Neuron (in vitro differentiated cells): Measurements from ENCODE around the gene PROK1.
"Not testable (repeated sequence)": the region's sequence is repeated elsewhere in the genome, so short reads cannot be mapped to it uniquely, and the experiment has no call there.

Source experiments
- H2AFZ ChIP-seq: one replicate; pipeline ENCODE4 v1.6.1; 2013; ENCODE audit warnings: low read depth, mild to moderate bottlenecking, inconsistent platforms, low read length, moderate library complexity
- H3K27me3 ChIP-seq: one replicate; pipeline ENCODE4 v1.6.1; 2013; ENCODE audit warnings: low read length; ENCODE audit not compliant: insufficient read depth
- H3K36me3 ChIP-seq: one replicate; pipeline ENCODE4 v1.6.1; 2013; ENCODE audit warnings: low read length; ENCODE audit not compliant: insufficient read depth
- H3K4me1 ChIP-seq: one replicate; pipeline ENCODE4 v1.6.1; 2013; ENCODE audit warnings: low read length; ENCODE audit not compliant: insufficient read depth
- H3K4me3 ChIP-seq: 2 replicates; pipeline ENCODE4 v1.5.1; 2013; ENCODE audit warnings: mild to moderate bottlenecking, low read length, moderate library complexity
- H3K9me3 ChIP-seq: one replicate; pipeline ENCODE4 v1.6.1; 2013; ENCODE audit warnings: low read length

PROK1 gene

DNA sequence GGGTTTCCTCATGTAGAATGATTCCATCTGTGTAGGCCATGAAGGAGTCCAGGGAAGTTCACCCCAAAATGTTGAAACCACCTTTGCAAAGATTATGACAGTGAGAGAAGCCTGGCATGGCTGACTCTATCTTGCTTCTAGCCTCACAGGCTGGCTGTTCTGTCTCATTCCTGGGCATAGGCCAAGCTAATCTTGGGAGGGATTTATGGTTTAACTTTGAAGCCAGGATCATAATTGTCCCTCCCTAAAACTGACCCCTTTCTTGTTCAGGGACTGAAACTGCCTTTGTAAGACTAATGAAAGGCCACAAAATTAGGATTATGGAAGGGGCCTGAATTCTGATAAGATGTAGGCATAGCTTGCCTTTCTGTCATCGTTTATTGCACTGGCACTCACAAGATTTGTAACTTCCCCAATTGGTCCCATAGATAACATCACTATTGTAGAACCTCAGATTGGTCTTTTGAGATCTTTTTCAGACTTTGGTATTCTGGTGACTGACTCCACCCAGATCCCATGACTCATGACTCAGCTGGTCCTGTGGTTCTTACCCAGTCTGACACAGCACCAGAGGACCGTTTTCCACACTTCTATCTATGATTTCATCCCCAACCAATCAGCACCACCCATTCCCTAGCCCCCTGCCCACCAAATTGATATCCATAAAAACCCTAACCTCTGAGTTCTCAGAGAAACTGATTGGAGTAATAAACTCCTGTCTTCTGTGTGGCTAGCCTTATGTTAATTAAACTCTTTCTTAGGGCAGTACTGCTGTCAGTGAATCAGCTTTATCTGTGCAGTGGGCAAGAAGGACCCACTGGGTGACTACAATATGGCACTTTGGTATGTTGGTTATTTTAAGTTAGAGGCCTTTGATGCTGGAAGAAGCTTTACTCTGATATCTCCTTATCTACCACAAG is 29.8 kb upstream of the PROK1 start:
- Histone ChIP-seq H3K4me3 (no peak overlapping the region), H3K36me3 (no peaks in the 10 kb centered on the region), H3K4me1 (no peaks in the 10 kb centered on the region), H3K9me3 (no peaks in the 10 kb centered on the region), H2AFZ (no peak overlapping the region), H3K27me3 (peaks cover 9% of the 10 kb centered on the region)

DNA sequence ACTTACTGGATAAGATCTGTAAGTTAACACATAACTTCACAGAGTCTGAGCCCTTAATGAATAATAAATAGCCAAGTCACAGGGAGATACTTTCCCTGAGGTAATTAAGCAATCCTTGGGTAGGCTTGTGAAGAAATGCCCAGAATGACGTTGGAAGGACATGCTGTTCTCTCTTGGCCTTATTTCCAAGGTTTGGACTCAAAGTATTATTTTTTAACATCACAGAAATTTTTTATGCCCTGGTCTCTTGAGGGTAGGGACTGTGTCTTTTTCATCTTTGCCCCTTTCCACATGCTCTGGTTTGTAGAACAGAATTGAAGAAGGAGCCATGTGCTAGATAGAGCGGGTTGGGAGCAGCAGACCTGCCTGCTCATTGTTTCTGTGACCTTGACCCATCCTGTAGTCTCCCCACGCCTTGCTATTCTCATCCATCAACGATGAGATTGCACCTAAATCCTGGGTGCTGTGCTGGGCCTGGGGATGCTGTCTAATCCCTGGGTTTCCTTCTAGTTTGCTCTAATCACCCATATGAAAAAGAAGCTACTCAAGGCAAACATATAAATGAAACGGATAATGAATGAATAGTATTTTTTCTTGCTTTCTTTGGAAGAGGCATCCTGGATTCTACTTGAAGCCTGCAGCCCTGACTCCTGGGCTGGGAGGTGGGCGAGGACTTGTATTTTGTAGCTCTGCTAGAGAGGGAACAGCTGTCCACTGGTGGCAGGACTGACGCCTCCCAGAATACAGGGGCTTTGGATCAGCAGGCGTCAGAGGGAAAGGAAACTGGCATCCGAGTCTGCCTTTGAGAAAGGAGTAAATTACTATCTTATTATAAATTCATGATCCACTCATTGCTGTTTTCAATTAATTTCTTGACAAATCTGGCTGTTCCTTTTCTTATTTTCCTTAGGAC is 26.0 kb upstream of the PROK1 start:
- H3K36me3 ChIP-seq: no peaks in the 10 kb centered on the region
- H2AFZ ChIP-seq: no peak overlapping the region
- H3K4me1 ChIP-seq: no peaks in the 10 kb centered on the region
- no peaks in the 10 kb centered on the region for H3K9me3 ChIP-seq
- peaks cover 11% of the 10 kb centered on the region for H3K27me3 ChIP-seq
- no peak overlapping the region for H3K4me3 ChIP-seq

DNA sequence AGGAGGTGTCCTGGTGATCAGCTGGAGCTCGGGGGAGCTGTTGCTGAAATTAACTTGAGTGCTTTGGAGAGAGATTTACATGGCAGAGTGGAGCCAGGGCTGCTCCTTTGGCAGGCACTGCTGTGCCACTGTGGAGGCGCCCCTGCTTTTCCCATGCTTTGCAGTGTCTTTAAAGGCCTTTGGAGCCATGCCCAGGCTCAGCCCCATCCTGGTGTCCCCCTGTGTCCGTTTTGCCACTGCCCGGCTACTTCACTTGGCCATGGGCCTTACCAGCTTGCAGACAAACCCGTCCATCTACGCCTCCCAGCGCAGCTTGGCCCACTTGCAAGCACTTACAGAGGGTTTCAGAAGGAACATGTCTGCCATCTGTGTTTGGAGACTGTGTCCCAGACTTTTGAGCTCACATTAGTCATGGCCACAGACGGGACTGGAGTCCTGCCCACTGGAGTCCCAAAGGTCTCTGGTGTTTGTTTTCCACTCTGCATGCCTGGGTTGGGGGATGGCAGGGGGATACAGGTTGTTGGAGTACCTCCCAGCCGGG is 25.3 kb upstream of the PROK1 start:
- no peaks in the 10 kb centered on the region for H3K9me3 ChIP-seq
- no peaks in the 10 kb centered on the region for H3K36me3 ChIP-seq
- no peaks in the 10 kb centered on the region for H3K4me1 ChIP-seq
- no peak overlapping the region for H2AFZ ChIP-seq
- H3K27me3 ChIP-seq: peaks cover 13% of the 10 kb centered on the region
- H3K4me3 ChIP-seq: no peak overlapping the region

DNA sequence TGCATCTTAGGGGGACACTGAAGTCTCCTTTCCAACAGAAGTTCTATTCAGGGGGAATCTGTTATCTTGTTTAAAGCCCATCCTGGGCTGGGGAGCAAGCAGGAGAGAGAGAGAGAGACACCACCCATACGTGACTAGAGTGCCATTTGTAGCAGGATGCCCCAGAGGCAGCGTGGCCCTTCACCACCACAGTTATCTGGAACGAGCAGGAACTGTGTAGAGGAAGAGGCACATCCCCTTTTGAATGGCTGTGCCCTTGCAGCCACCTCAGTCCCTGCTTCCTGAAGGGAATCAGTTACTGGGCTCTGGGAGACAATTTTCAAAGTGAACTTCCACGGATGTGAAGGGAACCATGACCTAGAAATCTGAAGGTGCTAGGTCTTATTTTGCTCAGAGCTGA is 24.1 kb upstream of the PROK1 start:
- Histone ChIP-seq H3K4me1 (no peaks in the 10 kb centered on the region), H2AFZ (no peak overlapping the region), H3K27me3 (peaks cover 21% of the 10 kb centered on the region), H3K4me3 (no peak overlapping the region), H3K9me3 (no peaks in the 10 kb centered on the region), H3K36me3 (no peaks in the 10 kb centered on the region)

DNA sequence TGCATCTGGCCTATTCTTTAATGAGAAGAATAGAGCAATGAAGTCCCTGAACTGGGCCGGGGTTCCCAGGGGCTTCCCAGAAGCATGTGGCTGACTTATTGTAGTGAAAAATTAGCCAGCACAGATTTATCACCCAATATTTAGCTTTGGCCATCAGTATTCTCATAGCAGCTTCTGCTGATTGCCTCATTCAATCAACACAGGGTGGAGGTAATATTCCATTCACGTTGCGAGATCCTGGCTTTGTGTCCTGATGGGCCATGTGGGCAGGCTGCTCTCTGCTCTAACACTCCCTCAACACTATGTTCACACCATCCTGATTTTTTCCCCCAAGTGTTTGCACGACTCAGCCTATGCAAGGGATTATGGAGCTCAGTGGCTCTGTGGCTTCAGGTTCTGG is 22.0 kb upstream of the PROK1 start:
- H3K4me1 ChIP-seq: peaks cover 4% of the 10 kb centered on the region
- no peak overlapping the region for H3K4me3 ChIP-seq
- H2AFZ ChIP-seq: no peak overlapping the region
- peaks cover 21% of the 10 kb centered on the region for H3K27me3 ChIP-seq
- H3K9me3 ChIP-seq: no peaks in the 10 kb centered on the region
- H3K36me3 ChIP-seq: no peaks in the 10 kb centered on the region

DNA sequence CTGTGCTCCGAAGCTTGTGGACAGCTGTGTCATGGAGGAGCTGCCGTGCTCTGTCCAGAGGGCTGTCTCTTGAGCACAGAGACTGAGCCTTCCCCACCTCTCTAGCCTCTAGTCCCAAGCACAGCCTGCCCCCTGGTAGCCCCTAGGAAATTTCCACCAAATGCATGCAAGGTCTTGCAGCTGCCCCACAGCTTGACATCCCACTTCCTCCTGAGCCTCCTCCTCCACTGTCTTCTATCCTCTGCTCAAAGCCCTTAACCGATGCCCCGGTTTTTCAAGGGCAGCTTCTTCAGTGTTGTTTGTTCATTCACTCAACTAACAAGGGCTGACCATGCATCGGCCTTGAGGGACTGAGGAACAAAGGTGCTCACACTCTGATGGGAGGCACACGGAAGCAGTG is 20.6 kb upstream of the PROK1 start:
- H2AFZ ChIP-seq: no peak overlapping the region

DNA sequence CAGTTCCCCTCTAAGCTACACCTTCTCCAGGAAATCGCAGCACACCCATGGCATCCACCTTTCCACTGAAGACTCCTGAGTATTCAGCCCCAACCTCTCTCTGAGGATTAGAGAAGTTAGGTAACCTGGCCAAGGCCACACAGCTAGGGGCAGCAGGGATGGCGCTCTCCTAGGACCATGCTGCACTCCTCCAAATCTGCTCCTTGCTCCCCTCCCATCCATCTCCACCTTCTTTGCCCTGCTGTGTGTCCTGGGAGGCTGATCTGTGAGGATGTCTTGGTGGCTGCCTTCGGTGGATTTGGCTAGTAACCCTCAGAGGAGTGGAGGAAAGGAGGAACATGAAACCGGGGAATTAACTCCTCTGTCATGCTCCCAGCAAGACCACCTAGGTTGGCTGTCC is 20.0 kb upstream of the PROK1 start:
- Histone ChIP-seq H2AFZ (no peak overlapping the region), H3K4me3 (no peak overlapping the region), H3K4me1 (peaks cover 5% of the 10 kb centered on the region), H3K9me3 (no peaks in the 10 kb centered on the region), H3K36me3 (no peaks in the 10 kb centered on the region), H3K27me3 (peaks cover 18% of the 10 kb centered on the region)

More for the DNA sequence above, 20.6 kb upstream of the PROK1 start:
- peaks cover 5% of the 10 kb centered on the region for H3K4me1 ChIP-seq
- no peaks in the 10 kb centered on the region for H3K36me3 ChIP-seq
- H3K27me3 ChIP-seq: peaks cover 18% of the 10 kb centered on the region
- no peak overlapping the region for H3K4me3 ChIP-seq
- H3K9me3 ChIP-seq: no peaks in the 10 kb centered on the region

DNA sequence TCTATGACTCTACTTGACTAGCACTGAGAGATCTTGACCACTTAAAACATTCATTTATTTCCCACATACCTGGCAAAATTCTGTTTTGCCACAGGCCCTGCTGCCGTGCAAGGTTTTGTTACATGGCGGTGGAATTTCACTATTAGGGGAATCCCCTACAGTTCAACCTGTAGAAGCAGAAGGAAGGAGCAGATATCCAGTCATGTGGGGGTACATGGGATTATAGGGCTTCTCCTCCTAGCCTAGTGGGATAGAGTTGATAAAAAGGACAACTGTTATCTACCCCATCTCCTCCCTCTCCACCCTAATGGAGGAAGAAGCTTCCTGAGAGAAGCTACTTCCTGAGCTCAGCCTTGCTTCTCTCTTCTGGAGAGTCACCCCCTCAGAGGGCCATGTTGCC is 17.7 kb upstream of the PROK1 start:
- H3K27me3 ChIP-seq: peaks cover 16% of the 10 kb centered on the region
- H3K4me3 ChIP-seq: no peak overlapping the region
- peaks cover 5% of the 10 kb centered on the region for H3K4me1 ChIP-seq
- no peaks in the 10 kb centered on the region for H3K36me3 ChIP-seq
- no peak overlapping the region for H2AFZ ChIP-seq
- no peaks in the 10 kb centered on the region for H3K9me3 ChIP-seq

DNA sequence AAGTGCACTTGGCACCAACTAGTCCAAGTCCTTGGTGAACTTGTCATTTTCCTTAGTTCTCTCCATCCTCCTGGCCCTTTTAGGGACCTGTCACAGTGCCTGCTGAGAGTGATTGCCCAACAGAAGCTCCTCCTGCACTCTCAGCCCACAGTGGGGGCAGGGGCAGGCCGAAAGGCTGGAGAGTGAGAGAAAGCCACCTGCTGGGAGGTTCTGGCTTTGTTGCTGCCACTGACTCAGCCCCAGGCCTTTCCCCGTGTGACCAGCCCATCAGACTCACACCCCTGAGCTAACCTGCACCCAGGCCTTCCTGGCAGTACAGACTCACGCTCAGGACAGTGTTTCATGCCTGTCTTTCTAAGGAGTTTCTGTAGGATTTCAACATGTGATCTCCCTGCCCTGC is 17.1 kb upstream of the PROK1 start:
- no peaks in the 10 kb centered on the region for H3K36me3 ChIP-seq
- peaks cover 22% of the 10 kb centered on the region for H3K27me3 ChIP-seq
- peaks cover 5% of the 10 kb centered on the region for H3K4me1 ChIP-seq
- no peak overlapping the region for H2AFZ ChIP-seq
- no peaks in the 10 kb centered on the region for H3K9me3 ChIP-seq
- no peak overlapping the region for H3K4me3 ChIP-seq

DNA sequence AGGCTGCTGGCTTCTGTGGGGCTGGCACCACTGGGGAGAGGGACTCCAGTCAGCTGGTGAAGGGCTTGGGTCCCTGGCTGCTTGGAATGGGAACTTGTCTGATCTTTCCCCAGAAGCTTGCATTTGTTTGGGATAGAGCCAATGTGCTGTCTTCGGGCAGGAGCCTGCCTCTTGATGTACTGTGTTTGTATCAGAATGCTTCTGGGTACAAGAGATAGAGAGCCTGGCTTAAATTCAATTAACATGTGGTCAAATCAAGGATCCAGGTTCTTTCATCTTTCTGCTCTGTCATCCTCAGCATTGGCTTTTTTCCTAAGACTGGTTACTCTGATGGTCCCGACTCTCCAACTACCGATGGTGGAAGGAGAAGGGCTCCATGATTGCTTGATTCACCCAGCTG is 16.0 kb upstream of the PROK1 start:
- H3K36me3 ChIP-seq: no peaks in the 10 kb centered on the region
- peaks cover 5% of the 10 kb centered on the region for H3K4me1 ChIP-seq
- no peaks in the 10 kb centered on the region for H3K9me3 ChIP-seq
- no peak overlapping the region for H3K4me3 ChIP-seq
- peaks cover 30% of the 10 kb centered on the region for H3K27me3 ChIP-seq
- H2AFZ ChIP-seq: no peak overlapping the region

DNA sequence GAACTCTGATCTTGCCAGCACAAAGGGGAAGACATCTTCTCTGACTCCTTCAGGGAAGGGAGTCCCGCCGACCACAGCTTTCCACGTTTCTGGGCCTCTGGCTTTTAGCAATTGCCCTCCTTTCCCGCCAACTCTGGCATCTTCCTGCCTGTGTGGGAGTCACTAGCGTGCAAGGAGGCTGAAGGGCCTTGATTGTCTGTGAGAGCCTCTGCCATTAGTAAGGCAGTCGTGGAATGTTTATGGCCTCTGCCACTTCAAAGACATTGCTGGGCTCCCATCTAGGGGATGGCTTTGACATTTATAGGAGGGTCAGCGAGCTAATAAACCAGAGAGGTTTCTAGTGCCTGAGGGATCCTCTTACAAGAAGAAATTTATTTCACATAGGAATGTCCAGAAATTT is 14.3 kb upstream of the PROK1 start:
- peaks cover 5% of the 10 kb centered on the region for H3K4me1 ChIP-seq
- H3K9me3 ChIP-seq: no peaks in the 10 kb centered on the region
- H3K36me3 ChIP-seq: no peaks in the 10 kb centered on the region
- no peak overlapping the region for H2AFZ ChIP-seq
- no peak overlapping the region for H3K4me3 ChIP-seq
- H3K27me3 ChIP-seq: peaks cover 27% of the 10 kb centered on the region

DNA sequence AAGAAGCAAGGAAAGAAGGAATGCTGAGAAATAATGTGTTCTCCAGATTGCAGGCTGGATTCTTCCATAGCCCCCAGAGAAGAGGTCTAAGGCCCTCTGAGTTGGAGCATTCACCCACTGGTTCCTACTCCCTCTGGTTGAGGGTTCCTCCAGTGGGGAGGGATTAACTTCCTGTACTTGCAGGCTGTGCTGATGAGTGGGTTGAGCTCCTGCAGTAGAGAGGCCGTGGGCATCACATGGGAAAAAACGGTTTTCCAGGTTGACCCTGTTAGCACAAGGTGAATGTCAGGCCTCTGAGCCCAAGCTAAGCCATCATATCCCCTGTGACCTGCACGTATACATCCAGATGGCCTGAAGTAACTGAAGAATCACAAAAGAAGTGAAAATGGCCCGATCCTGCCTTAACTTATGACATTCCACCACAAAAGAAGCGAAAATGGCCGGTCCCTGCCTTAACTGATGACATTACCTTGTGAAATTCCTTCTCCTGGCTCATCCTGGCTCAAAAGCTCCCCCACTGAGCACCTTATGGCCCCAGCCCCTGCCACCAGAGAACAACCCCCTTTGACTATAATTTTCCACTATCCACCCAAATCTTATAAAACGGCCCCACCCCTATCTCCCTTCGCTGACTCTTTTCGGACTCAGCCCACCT is 13.2 kb upstream of the PROK1 start:
- H3K4me1 ChIP-seq: not testable (repeated sequence)

More for the DNA sequence above, 13.2 kb upstream of the PROK1 start:
- H3K36me3 ChIP-seq, H3K9me3 ChIP-seq, H3K4me3 ChIP-seq, H2AFZ ChIP-seq: not testable (repeated sequence)
- peaks cover 32% of the 10 kb centered on the region for H3K27me3 ChIP-seq
